Neural crest cell (in vitro differentiated cells): Measurements from ENCODE around the gene PXMP2. TPM values are rescaled to one million over a fixed set of nuclear protein-coding genes. Genes with fewer than 3 reads are reported as not detected.
A peak's percentile ranks its signal among the peaks of the same experiment; 100 is the strongest.

Source experiments
- DNase-seq: peaks from one replicate; pipeline ENCODE4 v3.0.0; 2021; ENCODE audit warnings: low read depth, mixed read lengths, low spot score
- H3K27ac Mint-ChIP-seq: one replicate; pipeline ENCODE4 v1.8.0; 2021; ENCODE audit warnings: mild to moderate bottlenecking, mixed read lengths; ENCODE audit not compliant: unreplicated experiment
- H3K27me3 Mint-ChIP-seq: 2 replicates; pipeline ENCODE4 v1.8.0; 2021; ENCODE audit warnings: low read depth, mild to moderate bottlenecking, mixed read lengths
- H3K36me3 Mint-ChIP-seq: 2 replicates; pipeline ENCODE4 v1.8.0; 2021; ENCODE audit warnings: low read depth, mild to moderate bottlenecking, mixed read lengths
- H3K4me1 Mint-ChIP-seq: 2 replicates; pipeline ENCODE4 v1.8.0; 2021; ENCODE audit warnings: mixed read lengths
- H3K4me3 Mint-ChIP-seq: one replicate; pipeline ENCODE4 v1.8.0; 2021; ENCODE audit warnings: mild to moderate bottlenecking, mixed read lengths
- H3K9me3 Mint-ChIP-seq: 2 replicates; pipeline ENCODE4 v1.8.0; 2021; ENCODE audit warnings: mixed read lengths
- total RNA-seq: library from RNA; stranded (reverse); gene quantifications from 2 replicates; pipeline ENCODE4 v1.2.1, GENCODE V29; 2021
- TF ChIP-seq, protein P1 (sequence below): fragments of 200-600 bp; sonication (generic); conservative IDR thresholded peaks from 2 replicates; pipeline ENCODE4 v1.5.0; 2021; ENCODE audit warnings: antibody characterized with exemption, mild to moderate bottlenecking

Gene PXMP2
- total RNA-seq, 1 donor from 2014 or later = 33.5 TPM

DNA sequence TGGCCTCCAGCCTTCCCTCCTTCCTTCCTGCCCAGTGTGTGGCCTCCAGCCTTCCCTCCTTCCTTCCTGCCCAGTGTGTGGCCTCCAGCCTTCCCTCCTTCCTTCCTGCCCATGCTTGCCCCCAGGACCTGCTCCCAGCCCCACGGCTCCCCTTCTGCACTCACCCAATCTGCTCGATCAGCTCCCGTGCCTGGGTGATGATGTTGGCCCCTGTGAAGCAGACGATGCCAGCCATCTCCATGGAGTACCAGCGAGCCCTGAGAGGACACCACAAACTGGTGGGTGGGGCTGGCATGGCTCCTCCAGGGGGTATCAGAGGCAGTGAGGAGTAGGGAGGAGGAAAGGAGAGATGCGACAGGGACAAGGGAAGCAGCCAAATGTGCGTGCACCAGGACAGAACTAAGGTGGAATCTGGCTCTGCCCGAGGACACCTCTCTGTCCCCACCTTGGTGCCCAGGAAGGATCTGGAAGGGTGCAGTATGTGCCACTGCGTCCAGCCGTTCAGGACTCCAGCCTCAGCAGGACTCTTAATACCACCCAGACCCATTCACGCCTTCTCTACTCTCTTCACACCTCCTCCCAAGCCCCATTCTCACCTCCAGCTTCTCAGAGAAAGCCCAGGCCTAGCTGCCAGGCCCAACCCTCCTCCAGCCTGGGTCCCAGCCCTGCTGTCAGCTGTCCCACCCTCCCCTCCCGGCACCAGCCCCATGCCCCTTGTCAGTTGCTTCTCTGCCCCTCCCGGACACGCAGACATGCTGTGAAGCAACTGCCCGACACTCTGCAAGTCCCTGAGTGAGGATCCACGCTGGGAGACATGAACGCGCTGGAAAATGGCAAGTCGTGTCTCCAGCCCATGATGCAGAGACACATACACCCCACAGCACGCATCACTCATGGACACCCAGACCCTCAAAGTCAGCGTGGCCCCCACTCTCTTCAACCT, 22.9 kb upstream of the PXMP2 start:
- TF ChIP-seq, protein P1, sequence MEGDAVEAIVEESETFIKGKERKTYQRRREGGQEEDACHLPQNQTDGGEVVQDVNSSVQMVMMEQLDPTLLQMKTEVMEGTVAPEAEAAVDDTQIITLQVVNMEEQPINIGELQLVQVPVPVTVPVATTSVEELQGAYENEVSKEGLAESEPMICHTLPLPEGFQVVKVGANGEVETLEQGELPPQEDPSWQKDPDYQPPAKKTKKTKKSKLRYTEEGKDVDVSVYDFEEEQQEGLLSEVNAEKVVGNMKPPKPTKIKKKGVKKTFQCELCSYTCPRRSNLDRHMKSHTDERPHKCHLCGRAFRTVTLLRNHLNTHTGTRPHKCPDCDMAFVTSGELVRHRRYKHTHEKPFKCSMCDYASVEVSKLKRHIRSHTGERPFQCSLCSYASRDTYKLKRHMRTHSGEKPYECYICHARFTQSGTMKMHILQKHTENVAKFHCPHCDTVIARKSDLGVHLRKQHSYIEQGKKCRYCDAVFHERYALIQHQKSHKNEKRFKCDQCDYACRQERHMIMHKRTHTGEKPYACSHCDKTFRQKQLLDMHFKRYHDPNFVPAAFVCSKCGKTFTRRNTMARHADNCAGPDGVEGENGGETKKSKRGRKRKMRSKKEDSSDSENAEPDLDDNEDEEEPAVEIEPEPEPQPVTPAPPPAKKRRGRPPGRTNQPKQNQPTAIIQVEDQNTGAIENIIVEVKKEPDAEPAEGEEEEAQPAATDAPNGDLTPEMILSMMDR = no peak
- Mint-ChIP-seq H3K36me3 (peaks cover 23% of the 10 kb centered on the region), H3K9me3 (no peaks in the 10 kb centered on the region), H3K4me1 (no peaks in the 10 kb centered on the region), H3K27ac (peak overlapping the region; percentile 67), H3K27me3 (no peaks in the 10 kb centered on the region), H3K4me3 (no peak overlapping the region)
- DNase-seq = no peak

DNA sequence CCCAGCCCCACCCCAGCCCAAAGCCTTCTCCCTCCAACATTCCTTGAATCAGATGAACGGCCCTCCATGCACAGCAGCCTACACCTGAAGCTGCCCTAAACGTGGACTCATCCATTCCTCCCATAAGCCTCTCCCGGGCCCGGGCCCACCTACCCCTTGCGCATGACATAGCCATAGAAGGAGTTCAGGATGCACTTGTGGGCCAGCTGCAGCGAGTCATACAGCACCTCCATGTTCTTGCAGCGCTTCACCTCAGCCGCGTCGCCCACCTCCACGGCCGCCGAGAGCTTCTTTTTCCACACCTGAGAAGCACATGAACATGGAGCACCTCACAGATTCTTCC, 22.3 kb upstream of the PXMP2 start:
- TF ChIP-seq, protein P1 = no peak
- Mint-ChIP-seq H3K27ac (peak overlapping the region; percentile 67), H3K36me3 (peaks cover 23% of the 10 kb centered on the region), H3K9me3 (no peaks in the 10 kb centered on the region), H3K27me3 (no peaks in the 10 kb centered on the region), H3K4me1 (no peaks in the 10 kb centered on the region), H3K4me3 (no peak overlapping the region)
- no peak for DNase-seq

DNA sequence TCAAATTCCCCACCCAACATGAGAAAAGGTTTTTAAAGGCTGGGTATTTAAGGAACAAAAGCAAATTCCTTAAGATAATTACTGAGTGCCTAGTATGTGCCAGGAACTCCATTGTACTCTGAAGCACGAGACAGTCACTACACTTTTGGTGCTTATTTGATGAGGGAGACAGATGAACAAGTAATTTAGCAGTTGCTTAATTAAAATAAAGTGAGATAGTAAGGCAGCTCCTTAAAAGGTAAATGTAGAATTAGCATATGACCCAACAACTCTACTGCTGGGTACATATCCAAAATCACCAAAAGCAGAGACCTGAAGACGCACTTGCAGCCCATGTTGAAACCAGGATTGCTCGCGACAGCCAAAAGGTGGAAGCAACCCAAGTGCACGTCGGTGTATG, 21.6 kb upstream of the PXMP2 start:
- no peaks in the 10 kb centered on the region for H3K4me1 Mint-ChIP-seq
- H3K27me3 Mint-ChIP-seq = no peaks in the 10 kb centered on the region
- H3K36me3 Mint-ChIP-seq = peaks cover 23% of the 10 kb centered on the region
- H3K9me3 Mint-ChIP-seq = no peaks in the 10 kb centered on the region
- DNase-seq = no peak
- TF ChIP-seq, protein P1 = no peak
- no peak overlapping the region for H3K27ac Mint-ChIP-seq
- no peak overlapping the region for H3K4me3 Mint-ChIP-seq

DNA sequence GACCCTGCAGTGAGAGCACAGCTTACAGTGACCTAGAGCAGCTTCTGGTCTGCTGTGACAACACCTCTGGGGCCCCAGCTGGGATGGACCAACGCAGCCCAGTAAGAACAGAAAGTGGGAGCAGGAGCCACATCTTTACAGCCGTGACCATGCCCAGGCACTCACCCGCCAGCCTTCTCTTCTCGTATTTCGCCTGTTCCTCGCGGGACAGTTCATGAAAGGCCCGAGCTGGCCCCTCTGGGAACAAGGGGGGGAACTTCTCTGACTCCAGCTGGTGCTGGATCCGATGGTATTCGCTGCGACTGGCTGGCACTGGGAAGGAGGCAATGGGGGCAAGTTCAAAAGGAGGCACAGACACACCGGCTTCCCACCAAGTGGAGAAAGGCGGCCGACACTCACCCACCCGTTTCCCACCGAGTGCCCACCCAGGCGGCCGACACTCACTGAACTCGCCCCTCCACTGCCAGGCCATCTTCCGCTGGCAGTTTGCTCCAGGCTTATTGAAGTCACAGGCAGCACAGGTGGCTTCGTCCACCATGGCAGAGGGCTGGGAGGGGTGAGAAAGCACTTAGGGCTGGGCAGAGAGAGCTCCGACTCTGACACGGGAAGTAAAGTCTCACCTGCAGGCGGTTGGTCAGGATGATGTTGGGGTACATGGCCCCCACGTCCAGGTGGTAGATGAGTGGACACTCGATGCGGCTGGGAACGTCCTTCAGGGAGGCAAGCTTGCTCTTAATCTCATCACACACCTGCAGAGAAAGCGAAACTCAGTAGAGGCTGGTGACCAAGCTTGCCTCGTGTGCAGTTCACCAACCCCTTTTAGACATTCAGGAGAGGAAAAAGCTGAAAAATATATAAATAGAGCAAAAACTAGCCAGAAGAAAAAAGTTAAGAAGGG, 18.9 kb upstream of the PXMP2 start:
- no peak overlapping the region for H3K4me3 Mint-ChIP-seq
- H3K27ac Mint-ChIP-seq = no peak overlapping the region
- TF ChIP-seq, protein P1 = no peak
- no peaks in the 10 kb centered on the region for H3K9me3 Mint-ChIP-seq
- peaks cover 25% of the 10 kb centered on the region for H3K36me3 Mint-ChIP-seq
- DNase-seq = no peak
- H3K4me1 Mint-ChIP-seq = no peaks in the 10 kb centered on the region
- no peaks in the 10 kb centered on the region for H3K27me3 Mint-ChIP-seq

- Mint-ChIP-seq H3K4me3 (no peak overlapping the region), H3K27me3 (no peaks in the 10 kb centered on the region), H3K4me1 (no peaks in the 10 kb centered on the region), H3K9me3 (no peaks in the 10 kb centered on the region), H3K36me3 (peaks cover 28% of the 10 kb centered on the region), H3K27ac (no peak overlapping the region)
- TF ChIP-seq, protein P1 = no peak
- DNase-seq = no peak
Observed at GRCh38 chr12:132669166-132669879, 18.1 kb upstream of the PXMP2 start.
